NCI-H2107 treated with DMSO at 0.1 percent for 48 hours (cell line): ENCODE data around the gene C6orf136.

Experiments
- DNase-seq: peaks from one replicate; lab custom pipeline; 2025; ENCODE audit not compliant: unreplicated experiment; lab: John Stamatoyannopoulos, UW

C6orf136 gene

DNA sequence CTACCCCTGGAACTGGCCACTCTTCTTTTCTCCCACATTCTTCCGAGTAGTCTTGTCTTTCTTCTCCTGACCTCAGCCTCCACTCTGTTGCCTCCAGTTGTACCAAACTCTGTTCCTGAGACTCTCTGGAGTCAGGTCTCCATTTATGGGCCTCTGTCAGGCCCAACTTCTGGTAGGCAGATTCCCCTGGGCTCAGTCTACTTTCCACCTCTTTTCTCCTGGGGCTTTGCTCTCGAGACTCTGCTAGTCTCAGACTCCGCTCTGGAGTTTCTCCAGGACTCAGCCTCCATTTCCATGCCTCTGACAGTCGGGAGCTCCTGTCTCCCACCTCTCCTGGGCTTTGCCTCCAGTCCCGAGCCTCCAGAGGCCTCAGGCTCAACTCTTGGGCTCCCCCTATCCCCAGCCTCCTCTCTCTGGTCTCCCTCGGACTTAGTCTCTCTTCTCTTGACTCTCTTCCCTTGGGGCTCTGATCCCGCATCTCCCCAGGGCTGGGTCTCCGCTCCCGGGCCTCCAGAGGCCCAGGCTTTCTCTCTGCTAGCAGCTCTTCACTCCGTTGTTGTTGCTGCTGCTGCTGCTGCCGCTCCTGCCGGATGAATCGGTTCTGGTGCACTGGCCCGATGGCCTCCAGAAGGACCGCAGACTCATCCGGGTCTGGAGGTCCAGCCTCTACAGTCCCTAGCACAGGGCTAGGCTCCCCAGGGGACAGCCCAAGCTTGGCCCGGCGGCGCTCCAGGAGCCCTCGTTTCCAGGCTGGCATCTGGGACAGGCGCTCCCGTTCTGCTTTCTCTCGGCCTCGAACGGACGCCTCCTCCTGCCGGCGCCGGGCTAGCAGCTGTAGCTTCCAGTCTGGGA lies 38.5 kb downstream of the C6orf136 start:
- DNase-seq, result no peak

DNA sequence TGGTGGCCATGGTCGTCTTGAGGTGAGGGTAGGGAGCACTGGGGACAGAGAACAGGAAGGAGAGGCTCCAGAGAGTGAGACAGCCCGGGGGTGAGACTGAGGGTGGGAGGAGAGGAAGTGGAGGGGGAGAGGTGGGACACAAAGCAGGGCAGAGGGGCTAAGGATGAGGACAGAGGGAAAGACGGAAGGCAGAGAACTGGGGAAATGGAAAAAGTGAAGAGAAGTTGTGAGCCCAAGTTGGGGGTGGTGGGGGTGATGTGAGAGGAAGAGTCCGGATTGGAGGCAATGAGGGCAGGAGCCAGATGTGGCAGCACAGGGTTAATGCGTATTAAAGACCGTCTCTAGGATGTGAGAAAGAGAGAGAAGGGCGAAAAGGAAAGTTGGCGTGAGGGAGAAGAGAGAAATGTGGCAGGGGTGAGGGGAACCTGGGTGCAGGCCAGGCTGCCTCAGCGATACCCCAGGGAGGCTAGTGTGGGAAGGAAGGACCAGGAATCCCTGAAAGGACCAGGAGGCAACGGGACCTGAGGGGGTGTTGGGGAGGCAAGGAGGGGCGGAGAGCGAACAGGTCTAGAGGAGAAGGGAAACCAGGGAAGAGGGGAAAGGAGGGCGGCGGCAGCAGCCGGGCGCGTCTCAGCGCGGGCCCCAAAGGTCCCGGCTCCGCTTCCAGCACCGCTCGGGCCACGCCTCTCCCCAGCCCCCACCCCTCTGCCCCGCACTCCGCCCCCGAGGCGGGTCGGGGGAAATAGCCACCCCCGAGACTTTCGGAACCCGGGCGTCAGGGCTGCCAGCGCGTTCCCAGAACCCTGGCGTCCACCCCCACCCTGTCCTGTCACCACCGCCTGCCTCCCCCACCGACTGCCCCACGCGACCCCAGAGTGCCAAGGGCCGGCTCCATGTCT lies 39.3 kb downstream of the C6orf136 start, which contains the start of gene PPP1R18:
PPP1R18 (minus strand) TSS at position 637 of the 899 bp plus-strand sequence; CDS start at position 10, 627 bp downstream.
- DNase-seq, result no peak

DNA sequence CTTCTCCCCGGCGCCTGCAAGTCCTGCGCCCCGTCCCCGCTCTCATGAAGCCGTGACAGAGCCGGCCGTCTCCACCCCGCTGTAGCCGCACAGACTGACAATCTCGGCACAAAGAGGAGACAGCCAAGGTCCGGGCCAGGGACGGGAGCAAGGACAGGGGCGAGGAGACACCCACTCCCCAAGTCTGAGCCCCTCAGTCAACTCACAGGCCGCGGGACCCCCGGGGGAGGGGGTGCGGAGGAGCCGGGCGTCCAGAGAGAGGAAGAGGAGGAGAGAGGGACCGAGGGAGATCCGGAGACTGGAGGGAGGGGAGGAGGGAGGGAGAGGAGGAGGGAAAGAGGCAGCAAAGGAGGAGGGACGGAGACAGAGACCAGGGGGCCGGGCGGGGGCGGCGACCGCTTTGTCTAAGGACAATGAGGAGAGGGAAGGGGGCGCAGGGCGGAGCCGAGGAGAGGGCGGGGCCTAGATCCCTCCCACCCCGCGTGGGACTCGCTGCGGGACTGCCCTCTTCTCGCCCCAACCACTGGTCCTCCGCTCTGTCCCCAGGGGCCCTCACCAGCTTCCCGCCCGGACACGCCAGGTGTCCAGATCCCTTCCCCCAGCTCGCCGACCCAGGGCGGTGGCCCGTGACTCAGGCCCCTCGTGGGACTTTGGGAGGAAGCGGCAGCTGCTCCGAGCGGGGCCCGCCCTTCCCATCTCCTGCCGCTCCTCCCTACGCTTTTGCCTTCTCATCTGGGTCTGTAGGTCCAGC lies 40.1 kb downstream of the C6orf136 start:
- DNase-seq, result peak; percentile 41

- no peak for DNase-seq
These were observed 40.9 kb downstream of the C6orf136 start for GRCh38 chr6:30687659-30688431.

DNA sequence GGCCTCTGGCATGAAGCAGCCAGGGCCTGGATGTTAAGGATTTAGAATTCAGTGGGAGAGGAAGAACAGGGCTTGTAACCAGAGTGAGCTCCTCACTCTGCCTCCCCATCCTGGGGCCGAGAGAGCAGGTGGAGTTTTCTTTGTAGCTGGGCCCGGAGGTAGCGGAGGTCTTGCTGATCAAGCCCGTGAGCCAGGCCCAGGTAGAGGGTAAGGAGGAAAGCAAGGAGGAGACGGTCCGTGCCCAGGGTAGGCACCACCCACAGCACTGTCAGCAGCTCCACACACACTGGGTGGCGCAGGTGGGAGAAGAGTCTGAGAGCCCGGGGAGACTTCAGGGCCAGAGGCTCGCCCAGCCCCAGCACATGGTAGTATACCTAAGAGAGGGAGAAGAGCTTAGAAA lies 41.6 kb downstream of the C6orf136 start:
- DNase-seq, result no peak

GRCh38 chr6:30689022-30689865 lies 42.3 kb downstream of the C6orf136 start:
- DNase-seq, result no peak

GRCh38 chr6:30689985-30690384 lies 43.1 kb downstream of the C6orf136 start:
- no peak for DNase-seq

DNA sequence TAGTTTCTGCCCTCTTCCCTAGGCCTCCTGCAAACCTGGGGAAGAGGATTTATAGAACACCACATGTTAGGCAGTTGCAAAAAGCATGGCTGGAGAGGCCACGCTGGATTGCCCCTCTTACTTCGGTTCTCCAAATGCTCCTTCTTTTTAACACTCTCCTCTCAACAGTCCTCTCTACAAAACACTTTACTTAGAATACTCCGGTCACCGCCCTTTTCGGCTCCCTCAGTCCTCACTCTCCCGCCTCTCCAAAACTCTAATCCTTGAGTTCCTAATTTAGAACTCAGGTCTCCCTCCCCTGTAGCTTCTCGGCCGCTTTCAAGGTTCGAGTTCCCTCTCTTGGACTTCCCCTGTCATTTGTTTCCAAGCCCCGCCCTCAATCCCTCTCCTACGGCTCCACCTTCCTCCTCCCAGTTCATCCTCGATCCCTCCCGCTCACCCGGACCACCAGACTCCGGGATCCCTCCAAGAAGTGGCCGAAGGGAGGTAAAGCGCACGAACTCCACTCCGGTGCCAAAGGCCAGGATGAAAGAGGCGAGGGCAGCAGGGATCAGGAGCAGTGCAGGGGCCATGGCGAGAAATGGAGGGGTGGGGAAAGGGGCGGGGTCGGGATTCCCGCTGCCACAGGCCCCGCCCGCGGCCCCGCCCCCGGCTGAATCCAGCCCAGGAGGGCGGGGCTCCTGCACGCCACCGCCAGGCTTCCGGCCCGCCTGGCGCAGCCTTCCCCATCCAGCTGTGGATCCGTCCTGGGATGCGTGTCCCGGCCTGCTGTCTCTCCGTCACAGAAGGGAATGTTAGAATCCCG lies 43.7 kb downstream of the C6orf136 start, which contains the start of gene NRM:
NRM (minus strand) TSS at position 582 of the 805 bp plus-strand sequence; CDS start at position 572, 10 bp downstream.
- DNase-seq, result peak; percentile 50

DNA sequence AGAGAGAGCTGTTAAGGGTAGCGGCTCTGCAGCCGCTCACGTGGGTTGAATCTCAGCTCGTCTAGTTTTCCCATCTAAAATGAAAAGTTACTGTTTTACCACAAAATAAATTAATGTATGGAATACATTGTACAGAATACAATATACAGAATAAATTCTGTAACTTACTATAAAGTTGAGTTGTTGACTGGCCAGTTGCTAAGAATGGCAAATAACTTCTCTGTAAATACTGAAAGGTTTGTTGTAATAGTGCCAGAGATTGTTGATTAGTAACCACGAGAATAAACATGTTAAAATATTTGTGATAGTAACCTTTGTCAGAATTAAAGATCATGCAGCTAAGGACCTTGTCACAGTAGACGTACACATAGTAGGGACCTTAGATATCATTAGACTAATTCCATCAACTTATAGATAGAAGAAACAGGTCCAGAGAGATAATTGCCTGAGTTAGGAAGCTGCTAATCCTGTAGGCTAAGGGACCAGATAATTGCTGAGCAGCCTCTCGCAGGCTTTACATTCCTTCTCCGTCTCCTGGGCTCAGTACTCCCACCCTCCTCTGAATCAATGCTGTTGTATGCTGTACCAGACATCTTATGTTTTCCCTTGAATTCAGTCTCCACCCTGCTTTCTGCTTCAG lies 44.4 kb downstream of the C6orf136 start:
- DNase-seq, result no peak

DNA sequence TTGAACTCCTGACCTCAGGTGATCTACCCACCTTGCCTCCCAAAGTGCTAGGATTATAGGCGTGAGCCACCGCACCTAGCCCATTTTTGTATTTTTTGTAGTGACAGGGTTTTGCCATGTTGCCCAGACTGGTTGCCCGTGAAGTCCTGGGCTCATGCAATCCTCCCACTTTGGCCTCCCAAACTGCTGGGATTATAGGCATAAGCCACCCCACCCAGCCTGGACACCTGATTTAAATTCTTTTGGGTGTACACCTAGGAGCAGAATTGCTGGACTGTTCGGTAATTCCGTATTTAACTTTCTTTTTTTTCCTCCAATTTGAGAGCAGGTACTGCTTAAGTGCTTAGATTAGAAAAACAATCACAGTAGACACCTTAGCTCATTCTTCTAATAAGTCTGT lies 49.5 kb downstream of the C6orf136 start:
- DNase-seq, result no peak

DNA sequence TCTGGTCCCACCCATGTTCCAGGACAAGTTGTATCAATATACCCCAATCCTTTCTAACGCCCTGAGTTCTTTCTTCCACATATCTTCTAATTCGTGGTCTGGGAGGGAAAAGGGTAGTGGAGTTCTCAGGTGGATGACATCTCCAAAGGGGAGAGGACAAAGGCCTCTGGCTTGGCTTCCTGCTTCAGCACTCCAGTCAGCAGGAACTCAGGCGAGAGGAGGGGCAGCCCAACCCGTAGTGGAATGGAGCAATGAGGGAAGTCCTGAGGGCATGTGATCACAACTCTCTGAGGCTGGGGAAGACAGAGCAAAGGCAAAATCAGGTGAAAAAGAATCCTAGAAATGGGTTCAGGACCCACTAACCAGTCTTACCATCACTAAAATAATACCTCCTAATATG lies 53.4 kb downstream of the C6orf136 start:
- DNase-seq, result no peak
